Activated CD4-positive, alpha-beta T cell treated with anti-CD3 and anti-CD28 coated beads for 48 hours (primary cell): ENCODE measurements around the gene SOHLH2.

Source experiments
- DNase-seq: peaks from one replicate; pipeline ENCODE4 v3.0.0-alpha.2; 2020

SOHLH2 gene

GRCh38 chr13:36175621-36176020 lies 38.7 kb downstream of the SOHLH2 start:
- DNase-seq, result no peak

GRCh38 chr13:36174923-36175322 lies 39.4 kb downstream of the SOHLH2 start:
- no peak for DNase-seq

GRCh38 chr13:36173571-36174322 lies 40.6 kb downstream of the SOHLH2 start:
- no peak for DNase-seq

- DNase-seq, result no peak
Observed at GRCh38 chr13:36166046-36166445, 48.3 kb downstream of the SOHLH2 start.

GRCh38 chr13:36163809-36164308 lies 50.5 kb downstream of the SOHLH2 start:
- DNase-seq, result no peak

- no peak for DNase-seq
Observed at GRCh38 chr13:36163286-36163685, 51.1 kb downstream of the SOHLH2 start.

- no peak for DNase-seq
Observed at GRCh38 chr13:36160297-36160696, 54.1 kb downstream of the SOHLH2 start.

- DNase-seq, result no peak
Observed at GRCh38 chr13:36158611-36159010, 55.7 kb downstream of the SOHLH2 start.

- DNase-seq, result no peak
Observed at GRCh38 chr13:36157480-36157879, 56.9 kb downstream of the SOHLH2 start.

- no peak for DNase-seq
Observed at GRCh38 chr13:36154567-36155291, 59.6 kb downstream of the SOHLH2 start.

GRCh38 chr13:36151591-36151990 lies 62.8 kb downstream of the SOHLH2 start:
- no peak for DNase-seq

- DNase-seq, result no peak
Observed at GRCh38 chr13:36148446-36148845, 65.9 kb downstream of the SOHLH2 start.

- no peak for DNase-seq
Observed at GRCh38 chr13:36147330-36147729, 67.0 kb downstream of the SOHLH2 start.

GRCh38 chr13:36146511-36147269 lies 67.7 kb downstream of the SOHLH2 start:
- no peak for DNase-seq

GRCh38 chr13:36143738-36144137 lies 70.6 kb downstream of the SOHLH2 start:
- DNase-seq, result no peak

- no peak for DNase-seq
Observed at GRCh38 chr13:36142735-36143134, 71.6 kb downstream of the SOHLH2 start.

- no peak for DNase-seq
Observed at GRCh38 chr13:36135876-36136275, 78.5 kb downstream of the SOHLH2 start.

- no peak for DNase-seq
Observed at GRCh38 chr13:36134632-36135031, 79.7 kb downstream of the SOHLH2 start.

GRCh38 chr13:36133950-36134626 lies 80.3 kb downstream of the SOHLH2 start:
- no peak for DNase-seq

- no peak for DNase-seq
Observed at GRCh38 chr13:36132376-36132775, 82.0 kb downstream of the SOHLH2 start.

- no peak for DNase-seq
Observed at GRCh38 chr13:36131931-36132297, 82.4 kb downstream of the SOHLH2 start.

GRCh38 chr13:36131222-36131930 lies 83.0 kb downstream of the SOHLH2 start, which contains the start of gene DCLK1:
DCLK1 (minus strand) TSS chr13:36131382.
- no peak for DNase-seq
